HG02938 (cell line): ENCODE data around the gene ZNF813.
"Not testable (repeated sequence)": the region's sequence is repeated elsewhere in the genome, so short reads cannot be mapped to it uniquely, and the experiment has no call there.

Source experiments
- ATAC-seq: cut with Tn5 transposase; IDR thresholded peaks from one replicate; pipeline ENCODE4 v1.9.1; 2021; ENCODE audit warnings: mild to moderate bottlenecking, moderate library complexity; ENCODE audit not compliant: unreplicated experiment

The ZNF813 gene

DNA sequence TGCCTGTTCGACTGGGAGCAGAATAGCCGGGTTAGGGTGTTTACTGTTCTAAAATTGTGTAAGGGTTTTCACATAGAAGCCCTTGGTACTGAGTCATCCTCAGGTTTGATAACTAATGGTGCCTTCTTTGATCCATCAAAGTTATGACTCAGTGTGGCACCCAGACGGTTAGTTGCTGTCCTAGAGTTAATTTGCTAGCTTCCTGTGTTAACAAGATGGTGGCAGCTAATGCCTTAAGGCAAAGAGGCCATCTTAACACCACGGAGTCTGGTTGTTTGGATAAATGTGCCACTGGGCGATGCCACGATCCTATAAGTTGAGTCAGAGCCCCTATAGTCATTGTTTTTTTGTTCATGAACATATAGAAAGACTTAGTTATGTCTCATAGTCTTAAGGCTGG lies 7.9 kb downstream of the ZNF813 start:
- not testable (repeated sequence) for ATAC-seq

DNA sequence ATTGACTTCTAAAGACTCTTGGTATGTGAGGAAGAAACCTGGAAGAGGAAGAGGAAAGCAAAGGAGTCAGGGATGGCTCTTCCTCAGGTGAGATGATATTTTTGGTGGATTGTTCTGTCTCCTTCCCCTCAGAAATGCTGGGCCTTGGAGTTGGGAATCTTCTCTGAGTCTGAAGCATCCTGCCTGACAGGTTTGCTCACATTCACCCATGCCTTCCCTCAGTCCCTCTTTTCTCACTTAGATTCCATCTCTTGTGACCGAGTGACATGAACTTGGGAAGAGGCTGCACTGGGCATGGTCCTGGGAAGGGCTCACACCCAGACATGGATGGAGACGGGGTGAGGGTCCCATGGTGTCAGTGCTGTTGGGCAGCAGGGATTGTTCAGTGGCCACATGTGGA lies 16.2 kb downstream of the ZNF813 start:
- ATAC-seq, result not testable (repeated sequence)

DNA sequence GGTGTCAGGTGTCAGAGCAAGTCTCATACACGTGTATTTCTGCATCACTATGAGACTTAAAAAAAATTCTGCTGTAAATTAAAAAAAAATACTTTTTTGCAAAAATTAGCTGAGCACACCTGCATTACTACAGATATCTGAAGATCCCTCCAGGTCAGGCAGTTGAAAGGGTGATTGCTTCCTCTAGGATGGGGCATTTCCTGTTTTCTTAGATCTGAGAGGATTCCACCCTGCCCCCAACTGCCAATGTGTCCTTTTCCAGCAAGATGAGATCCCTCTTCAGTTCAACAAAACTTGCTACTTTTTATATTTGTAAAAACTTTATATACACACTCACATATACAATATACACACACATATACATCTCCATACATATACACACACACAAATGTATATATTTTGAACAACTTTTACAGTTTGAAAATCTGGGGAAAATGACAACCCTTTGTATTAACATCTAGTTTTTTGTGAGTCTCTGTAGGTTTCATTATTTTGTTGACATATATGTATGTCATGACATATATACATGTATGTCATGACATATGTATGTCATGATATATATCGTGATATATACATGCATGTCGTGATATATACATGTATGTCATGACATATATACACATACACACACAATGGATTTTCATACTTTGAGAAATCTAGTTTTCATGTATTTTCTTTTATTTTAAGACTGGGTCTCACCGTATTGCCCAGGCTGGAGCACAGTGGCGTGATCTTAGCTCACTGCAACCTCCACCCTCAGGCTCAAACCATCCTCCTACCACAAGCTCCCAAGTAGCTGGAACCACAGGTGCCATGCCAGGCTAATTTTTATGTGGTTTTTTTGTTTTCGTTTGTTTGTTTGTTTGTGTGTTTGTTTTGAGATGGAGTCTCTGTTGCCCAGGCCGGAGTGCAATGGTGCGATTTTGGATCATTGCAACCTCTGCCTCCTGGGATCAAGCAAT lies 17.8 kb downstream of the ZNF813 start:
- ATAC-seq, result no peak

DNA sequence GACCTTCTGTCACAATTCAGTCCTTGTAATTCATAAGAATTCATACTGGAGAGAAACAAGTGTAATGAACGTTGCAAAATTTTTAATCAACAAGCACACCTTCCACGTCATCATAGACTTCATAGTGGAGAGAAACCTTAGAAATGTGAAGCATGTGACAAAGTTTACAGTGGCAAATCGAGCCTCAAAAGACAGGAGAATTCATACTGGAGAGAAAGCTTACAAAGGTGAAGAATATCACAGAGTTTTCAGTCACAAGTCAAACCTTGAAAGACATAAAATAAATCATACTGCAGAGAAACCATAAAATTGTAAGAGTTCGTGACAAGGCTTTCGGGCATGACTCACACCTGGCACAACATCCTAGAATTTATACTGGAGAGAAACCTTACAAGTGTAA lies 24.6 kb downstream of the ZNF813 start:
- ATAC-seq, result no peak

GRCh38 chr19:53497311-53498023 lies 29.9 kb downstream of the ZNF813 start:
- not testable (repeated sequence) for ATAC-seq

GRCh38 chr19:53498024-53498395 lies 30.5 kb downstream of the ZNF813 start:
- ATAC-seq, result not testable (repeated sequence)

- not testable (repeated sequence) for ATAC-seq
Observed at GRCh38 chr19:53503151-53503550, 35.6 kb downstream of the ZNF813 start.

DNA sequence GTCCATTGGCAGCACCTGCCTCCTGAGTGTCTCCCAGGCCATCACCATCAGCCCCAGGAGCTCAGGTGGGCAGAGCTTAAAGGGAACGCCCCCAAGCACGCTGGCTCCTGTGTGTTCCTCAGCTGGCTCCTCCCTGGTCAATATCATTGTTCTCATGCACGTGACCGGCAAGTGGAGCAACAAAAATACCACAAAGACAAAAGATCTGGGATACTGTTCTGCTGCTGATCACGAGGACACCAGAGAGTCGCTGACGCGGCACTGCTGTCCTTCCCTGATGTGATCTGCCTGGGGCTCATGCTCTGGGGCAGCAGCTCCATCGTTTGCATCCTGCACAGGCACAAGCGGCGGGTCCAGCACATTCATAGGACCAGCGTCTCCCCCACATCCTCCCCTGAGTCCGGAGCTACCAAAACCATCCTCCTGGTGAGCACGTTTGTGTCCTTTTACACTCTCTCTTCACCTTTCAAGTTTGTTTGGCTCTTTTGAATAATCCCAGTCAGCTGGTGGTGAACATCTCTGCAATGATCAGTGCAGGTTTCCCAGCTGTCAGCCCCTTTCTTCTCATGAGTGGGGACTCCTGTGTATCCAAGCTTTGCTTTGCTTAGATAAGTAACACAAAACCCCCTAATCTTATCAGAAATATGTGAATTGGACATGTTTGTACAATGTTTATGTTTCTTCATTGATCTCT lies 36.3 kb downstream of the ZNF813 start:
- not testable (repeated sequence) for ATAC-seq

DNA sequence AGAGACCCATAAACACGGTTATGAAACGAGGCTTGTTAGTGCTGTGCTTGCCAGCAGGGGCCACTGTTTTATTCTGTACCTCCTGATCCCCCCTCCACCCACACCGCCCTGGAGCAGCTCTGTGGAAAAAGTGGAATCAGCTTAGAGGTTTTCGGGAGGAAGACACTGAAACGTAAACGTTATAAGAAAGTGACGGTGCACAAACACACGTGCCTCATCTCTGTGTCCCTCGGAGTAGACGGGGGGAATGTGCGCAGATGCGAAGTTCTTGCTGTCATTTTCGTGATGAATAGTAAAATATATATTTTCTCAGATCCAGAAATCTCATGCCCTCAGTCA lies 36.8 kb downstream of the ZNF813 start:
- not testable (repeated sequence) for ATAC-seq

DNA sequence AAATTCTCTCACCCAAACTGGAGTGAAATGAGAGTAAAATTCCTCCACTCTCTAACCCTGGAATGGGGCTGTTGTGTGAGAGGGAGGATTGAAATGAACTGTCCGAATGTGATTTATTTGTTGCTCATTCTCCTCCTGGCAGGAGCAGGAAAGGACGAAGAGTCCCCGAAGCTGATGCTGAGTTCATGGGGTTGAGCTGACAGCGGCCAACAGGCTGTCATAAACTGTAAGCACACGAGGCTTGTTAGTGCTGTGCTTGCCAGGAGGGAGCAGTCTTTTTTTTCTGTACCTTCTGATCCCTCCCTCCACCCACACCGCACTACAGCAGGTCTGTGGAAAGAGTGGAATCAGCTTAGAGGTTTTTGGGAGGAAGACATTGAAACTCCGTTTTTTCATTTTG lies 37.4 kb downstream of the ZNF813 start:
- no peak for ATAC-seq

DNA sequence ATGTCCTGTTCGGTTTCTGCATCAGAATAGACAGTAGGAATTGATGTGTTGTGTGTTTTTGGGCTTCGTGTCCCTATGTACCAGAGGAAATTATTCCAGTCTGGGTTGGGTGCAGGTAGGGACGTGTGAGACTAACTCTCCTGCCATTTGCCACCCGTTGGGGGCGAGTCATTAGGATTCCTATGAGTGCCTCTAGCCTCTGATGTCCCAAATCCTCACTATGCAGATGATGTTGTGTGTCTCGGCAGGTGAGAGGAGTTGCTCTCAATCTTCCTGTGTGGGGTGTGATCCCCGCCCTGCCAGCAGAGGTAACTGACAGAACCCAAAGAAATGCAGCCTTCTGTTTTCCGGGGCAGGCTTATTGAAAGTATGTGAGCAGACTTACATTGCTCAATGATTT lies 39.2 kb downstream of the ZNF813 start:
- no peak for ATAC-seq

DNA sequence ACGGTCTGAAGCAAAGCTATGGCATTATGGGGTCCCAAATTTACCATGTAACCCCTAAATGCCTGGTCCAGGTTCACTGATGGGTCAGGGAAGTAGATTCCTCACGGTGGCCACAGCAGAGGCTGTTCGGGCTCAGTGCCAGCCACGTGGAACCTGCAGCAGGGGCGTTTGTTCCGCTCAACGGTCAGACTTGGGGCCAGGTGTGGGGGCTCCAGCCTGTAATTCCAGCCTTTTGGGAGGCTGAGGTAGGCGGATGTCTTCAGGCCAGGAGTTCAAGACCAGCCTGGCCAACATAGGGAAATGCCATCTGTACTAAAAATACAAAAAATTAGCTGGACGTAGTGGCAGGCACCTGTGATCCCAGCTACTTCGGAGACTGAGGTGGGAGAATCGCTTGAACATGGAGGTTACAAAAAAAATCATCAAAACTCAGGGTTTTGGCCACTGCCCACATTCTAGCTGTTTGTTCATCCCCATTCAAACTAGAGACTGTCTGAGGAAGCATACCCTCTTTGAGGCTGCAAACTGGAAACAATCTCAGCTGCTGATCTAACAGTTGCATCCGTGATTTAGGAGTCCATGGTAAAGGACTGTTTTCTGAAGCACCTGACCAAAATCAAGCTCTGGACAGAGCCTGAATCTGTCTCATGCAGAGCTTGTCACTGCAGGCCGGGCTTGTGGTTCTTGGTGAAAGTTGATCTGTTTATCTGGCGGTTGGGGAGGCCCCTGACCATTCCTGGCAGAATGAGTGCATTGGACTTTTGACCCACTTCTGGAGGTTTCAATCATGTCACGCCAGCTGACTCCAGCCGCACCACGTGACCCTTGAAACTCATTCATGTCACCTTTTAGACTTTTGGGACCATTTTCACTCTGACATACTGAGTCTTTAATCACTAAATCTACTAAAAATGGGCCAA lies 40.2 kb downstream of the ZNF813 start:
- no peak for ATAC-seq

GRCh38 chr19:53509443-53509842 lies 41.9 kb downstream of the ZNF813 start:
- no peak for ATAC-seq

GRCh38 chr19:53509845-53510244 lies 42.3 kb downstream of the ZNF813 start:
- no peak for ATAC-seq

- no peak for ATAC-seq
Observed at GRCh38 chr19:53511357-53511756, 43.8 kb downstream of the ZNF813 start.

GRCh38 chr19:53511933-53512374 lies 44.4 kb downstream of the ZNF813 start:
- no peak for ATAC-seq

DNA sequence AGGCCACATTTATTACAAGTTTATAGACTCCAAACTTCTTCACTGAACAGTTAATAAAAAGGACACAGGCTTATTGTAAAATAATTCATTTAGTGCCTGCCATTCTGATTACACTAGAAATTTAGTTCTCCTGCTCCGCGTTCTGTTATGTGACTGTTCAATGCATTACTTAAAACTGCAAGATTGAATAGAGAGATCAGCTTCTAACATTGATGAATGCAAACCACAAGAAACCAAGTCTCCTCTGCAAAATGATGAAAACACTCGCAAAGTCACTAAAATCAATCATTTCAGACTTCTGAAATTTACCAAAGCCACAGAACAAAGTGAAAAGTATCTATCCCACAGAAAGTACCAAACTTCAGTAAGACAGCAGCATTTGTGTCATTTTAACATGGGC lies 47.5 kb downstream of the ZNF813 start:
- not testable (repeated sequence) for ATAC-seq

DNA sequence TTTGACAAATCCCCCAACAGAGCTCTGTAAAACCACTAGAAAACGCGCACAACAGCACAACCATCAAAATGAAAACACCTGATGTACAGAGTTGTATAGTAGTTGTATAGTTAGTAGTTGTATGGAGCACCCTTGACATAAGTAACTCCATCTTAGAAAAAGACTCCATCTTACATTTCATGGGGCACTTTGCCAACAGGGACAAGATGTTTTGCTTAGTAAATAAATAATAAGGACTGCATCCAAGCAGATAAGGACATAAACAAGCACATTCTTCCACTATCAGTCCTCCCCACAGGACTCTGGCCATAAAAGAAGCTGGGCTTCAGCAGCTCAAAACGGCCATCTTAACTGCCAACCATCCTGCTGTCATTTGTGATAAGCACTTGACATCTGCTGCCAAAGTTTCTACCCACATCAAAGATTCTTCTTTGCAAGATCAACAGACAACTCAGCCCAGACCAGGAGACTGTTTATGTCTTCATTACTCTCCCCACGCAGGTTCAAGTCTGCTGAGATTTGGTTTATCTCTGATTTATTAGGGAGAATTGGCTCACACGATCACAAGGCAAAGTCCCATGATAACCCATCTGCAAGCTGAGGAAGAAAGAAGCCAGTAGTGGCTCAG lies 49.7 kb downstream of the ZNF813 start:
- ATAC-seq, result no peak

DNA sequence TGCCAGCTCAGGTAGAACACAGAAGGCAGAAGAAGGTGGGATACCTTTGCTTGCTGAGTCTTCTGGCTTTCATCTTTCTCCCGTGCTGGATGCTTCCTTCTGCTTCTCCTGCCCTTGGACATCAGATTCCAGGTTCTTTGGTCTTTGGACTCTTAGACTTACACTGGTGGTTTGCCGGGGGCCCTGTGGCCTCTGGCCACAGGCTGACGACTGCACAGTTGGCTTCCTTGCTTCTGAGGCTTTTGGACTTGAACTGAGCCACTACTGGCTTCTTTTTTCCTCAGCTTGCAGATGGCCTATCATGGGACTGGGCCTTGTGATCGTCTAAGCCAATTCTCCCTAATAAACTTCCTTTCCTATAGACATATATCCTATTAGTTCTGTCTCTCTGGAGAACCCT lies 50.6 kb downstream of the ZNF813 start:
- no peak for ATAC-seq

- no peak for ATAC-seq
Observed at GRCh38 chr19:53518716-53519115, 51.2 kb downstream of the ZNF813 start.
